ENCODE data around the gene NAXE.
A peak's percentile ranks its signal among the peaks of the same experiment; 100 is the strongest.

Gene NAXE

DNA sequence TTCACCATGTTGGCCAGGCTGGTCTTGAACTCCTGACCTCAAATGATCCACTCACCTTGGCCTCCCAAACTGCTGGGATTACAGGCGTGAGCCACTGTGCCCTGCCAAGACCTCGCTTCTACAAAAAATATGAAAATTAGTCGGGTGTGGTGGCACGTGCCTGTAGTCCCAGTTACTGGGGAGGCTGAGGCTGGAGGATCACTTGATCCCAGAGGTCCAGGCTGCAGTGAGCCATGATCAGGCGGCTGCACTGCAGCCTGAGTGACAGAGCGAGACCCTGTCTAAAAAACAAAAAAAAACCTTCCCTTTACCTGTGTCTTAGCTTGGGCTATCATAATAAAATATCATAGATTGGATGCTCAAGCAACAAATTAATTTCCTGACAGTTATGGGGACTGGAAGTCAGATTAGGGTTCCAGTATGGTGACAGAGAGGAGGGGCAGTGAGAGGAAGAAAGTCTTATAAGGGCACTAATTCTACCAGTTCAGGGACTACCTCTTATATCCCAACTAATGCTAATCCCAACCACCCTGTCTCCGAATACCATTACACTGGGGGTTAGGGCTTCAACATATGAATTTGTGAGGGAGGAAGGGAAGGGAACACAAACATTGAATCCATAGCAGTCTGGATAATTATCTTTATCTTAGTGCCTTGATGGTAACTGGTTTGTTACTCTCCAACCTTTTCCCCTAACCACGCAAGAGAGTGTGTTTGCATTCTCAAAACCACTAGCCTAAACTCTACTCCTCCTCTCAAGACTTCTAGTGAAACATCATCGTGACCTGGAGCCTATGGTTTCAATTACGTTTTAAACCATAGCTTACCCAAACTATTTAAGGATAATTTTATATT lies 1.0 kb upstream of the NAXE start:
- Histone ChIP-seq H3K9ac (ENCODE audit: low read length) (peak overlapping the region; percentile 92), H3K27me3 (ENCODE audit: insufficient read depth, low read length) (no peaks in the 10 kb centered on the region), H3K9me3 (ENCODE audit: low read length) (no peaks in the 10 kb centered on the region), H3K79me2 (ENCODE audit: insufficient read depth, low read length) (no peaks in the 10 kb centered on the region), H3K9me2 (ENCODE audit: low read depth, low read length) (no peaks in the 10 kb centered on the region), H3K4me3 (ENCODE audit: low read depth, low read length, poor library complexity, severe bottlenecking) (peak overlapping the region; percentile 82), H3K4me1 (ENCODE audit: insufficient read depth, low read length, severe bottlenecking) (peaks cover 24% of the 10 kb centered on the region), H2AFZ (ENCODE audit: low read length) (peak overlapping the region; percentile 50; the same call in 1 of the 2 replicates), H3K4me2 (ENCODE audit: low read length) (peak overlapping the region; percentile 94), H3F3A (ENCODE audit: insufficient read depth, low read length) (0 out of 2 replicates have a peak, but pooled peaks cover 4% of the 10 kb centered on the region), H3K27ac (ENCODE audit: low read depth, low read length, poor library complexity, severe bottlenecking) (peak overlapping the region; percentile 52), H4K20me1 (ENCODE audit: insufficient read depth, low read length) (no peaks in the 10 kb centered on the region), H3K36me3 (ENCODE audit: insufficient read depth, low read length) (peaks cover 23% of the 10 kb centered on the region; the same call in 1 of the 2 replicates)
- no peak for TF ChIP-seq EZH2 (IDR thresholded peaks at IDR 0.05; ENCODE audit: borderline replicate concordance, low read length)
- TF ChIP-seq, protein P1, sequence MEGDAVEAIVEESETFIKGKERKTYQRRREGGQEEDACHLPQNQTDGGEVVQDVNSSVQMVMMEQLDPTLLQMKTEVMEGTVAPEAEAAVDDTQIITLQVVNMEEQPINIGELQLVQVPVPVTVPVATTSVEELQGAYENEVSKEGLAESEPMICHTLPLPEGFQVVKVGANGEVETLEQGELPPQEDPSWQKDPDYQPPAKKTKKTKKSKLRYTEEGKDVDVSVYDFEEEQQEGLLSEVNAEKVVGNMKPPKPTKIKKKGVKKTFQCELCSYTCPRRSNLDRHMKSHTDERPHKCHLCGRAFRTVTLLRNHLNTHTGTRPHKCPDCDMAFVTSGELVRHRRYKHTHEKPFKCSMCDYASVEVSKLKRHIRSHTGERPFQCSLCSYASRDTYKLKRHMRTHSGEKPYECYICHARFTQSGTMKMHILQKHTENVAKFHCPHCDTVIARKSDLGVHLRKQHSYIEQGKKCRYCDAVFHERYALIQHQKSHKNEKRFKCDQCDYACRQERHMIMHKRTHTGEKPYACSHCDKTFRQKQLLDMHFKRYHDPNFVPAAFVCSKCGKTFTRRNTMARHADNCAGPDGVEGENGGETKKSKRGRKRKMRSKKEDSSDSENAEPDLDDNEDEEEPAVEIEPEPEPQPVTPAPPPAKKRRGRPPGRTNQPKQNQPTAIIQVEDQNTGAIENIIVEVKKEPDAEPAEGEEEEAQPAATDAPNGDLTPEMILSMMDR (IDR thresholded peaks at IDR 0.05; ENCODE audit: low read length): no peak

DNA sequence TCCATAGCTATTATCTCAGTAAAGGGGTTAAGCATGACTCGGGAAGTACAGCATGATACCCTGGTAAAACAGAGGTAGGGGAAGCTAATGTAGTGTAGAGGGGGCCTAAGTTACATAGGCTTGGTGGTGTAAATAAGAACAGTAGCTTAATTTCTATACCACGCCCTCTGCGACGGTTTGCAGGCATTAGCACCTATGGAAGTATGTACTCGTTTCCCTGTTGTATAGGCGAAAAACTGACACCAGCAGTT lies 470 bp upstream of the NAXE start:
- H3K36me3 ChIP-seq (ENCODE audit: insufficient read depth, low read length): peaks cover 28% of the 10 kb centered on the region
- peaks cover 24% of the 10 kb centered on the region for H3K4me1 ChIP-seq (ENCODE audit: insufficient read depth, low read length, severe bottlenecking)
- no peaks in the 10 kb centered on the region for H4K20me1 ChIP-seq (ENCODE audit: insufficient read depth, low read length)
- TF ChIP-seq EZH2 (IDR thresholded peaks at IDR 0.05; ENCODE audit: borderline replicate concordance, low read length): no peak
- TF ChIP-seq, protein P1 (IDR thresholded peaks at IDR 0.05; ENCODE audit: low read length): no peak
- H3K4me3 ChIP-seq (ENCODE audit: low read depth, low read length, poor library complexity, severe bottlenecking): peak overlapping the region; percentile 82
- H3K9ac ChIP-seq (ENCODE audit: low read length): peak overlapping the region; percentile 92
- no peaks in the 10 kb centered on the region for H3K79me2 ChIP-seq (ENCODE audit: insufficient read depth, low read length)
- H3K9me3 ChIP-seq (ENCODE audit: low read length): no peaks in the 10 kb centered on the region
- peak overlapping the region; percentile 50; the same call in 1 of the 2 replicates for H2AFZ ChIP-seq (ENCODE audit: low read length)
- H3K9me2 ChIP-seq (ENCODE audit: low read depth, low read length): no peaks in the 10 kb centered on the region
- no peaks in the 10 kb centered on the region for H3K27me3 ChIP-seq (ENCODE audit: insufficient read depth, low read length)
- H3K4me2 ChIP-seq (ENCODE audit: low read length): peak overlapping the region; percentile 94
- H3K27ac ChIP-seq (ENCODE audit: low read depth, low read length, poor library complexity, severe bottlenecking): peak overlapping the region; percentile 52
- 0 out of 2 replicates have a peak, but pooled peaks cover 4% of the 10 kb centered on the region for H3F3A ChIP-seq (ENCODE audit: insufficient read depth, low read length)

- Histone ChIP-seq H3K4me3 (ENCODE audit: low read depth, low read length, poor library complexity, severe bottlenecking) (peak overlapping the region; percentile 82), H3K79me2 (ENCODE audit: insufficient read depth, low read length) (no peaks in the 10 kb centered on the region), H3K27me3 (ENCODE audit: insufficient read depth, low read length) (no peaks in the 10 kb centered on the region), H3K4me1 (ENCODE audit: insufficient read depth, low read length, severe bottlenecking) (peaks cover 24% of the 10 kb centered on the region), H3K36me3 (ENCODE audit: insufficient read depth, low read length) (peaks cover 41% of the 10 kb centered on the region), H3K9me2 (ENCODE audit: low read depth, low read length) (no peaks in the 10 kb centered on the region), H3K9ac (ENCODE audit: low read length) (peak overlapping the region; percentile 92), H3K4me2 (ENCODE audit: low read length) (peak overlapping the region; percentile 94), H3F3A (ENCODE audit: insufficient read depth, low read length) (0 out of 2 replicates have a peak, but pooled peaks cover 4% of the 10 kb centered on the region), H4K20me1 (ENCODE audit: insufficient read depth, low read length) (no peaks in the 10 kb centered on the region), H3K9me3 (ENCODE audit: low read length) (no peaks in the 10 kb centered on the region), H3K27ac (ENCODE audit: low read depth, low read length, poor library complexity, severe bottlenecking) (peak overlapping the region; percentile 67), H2AFZ (ENCODE audit: low read length) (no peak overlapping the region)
- TF ChIP-seq, protein P1 (IDR thresholded peaks at IDR 0.05; ENCODE audit: low read length): no peak
- TF ChIP-seq EZH2 (IDR thresholded peaks at IDR 0.05; ENCODE audit: borderline replicate concordance, low read length): no peak
Measured at GRCh38 chr1:156592158-156592909, 758 bp downstream of the NAXE start.
